Naive thymus-derived CD4-positive, alpha-beta T cell (primary cell): Measurements from ENCODE around the gene TLE5. TPM values are rescaled to one million over a fixed set of nuclear protein-coding genes. Genes with fewer than 3 reads are reported as not detected.

Source experiments
- ATAC-seq: fragments of 150-1000 bp; cut with Tn5 transposase; 2 replicates; pipeline ENCODE4 v1.10.0; 2021; ENCODE audit warnings: mild to moderate bottlenecking, moderate library complexity
- CTCF ChIA-PET: fragments of 350-600 bp; sonication (Branson Sonifier 250); formaldehyde crosslinking; loops from one replicate; lab custom pipeline; 2021; ENCODE audit warnings: antibody characterized with exemption; lab: Charles Lee
- POLR2A ChIA-PET: fragments of 350-600 bp; sonication (Branson Sonifier 250); formaldehyde crosslinking; loops from one replicate; lab custom pipeline; 2021; ENCODE audit warnings: antibody characterized with exemption, inconsistent platforms; lab: Charles Lee
- DNase-seq, 9 donors: peaks; one replicate each; pipeline versions ENCODE4 v3.0.0 to v3.0.0-alpha.2; 2020 to 2022; ENCODE audit warnings: mixed read lengths in 1 of 9
- H3K27ac ChIP-seq: one replicate; pipeline ENCODE4 v1.7.0; 2013; ENCODE audit warnings: mild to moderate bottlenecking, low read depth, low read length, moderate library complexity
- H3K27me3 ChIP-seq, 2 donors: one replicate each; pipeline ENCODE4 v1.7.0; 2013; ENCODE audit warnings: low read length in 2 of 2, mild to moderate bottlenecking in 2 of 2, moderate library complexity in 2 of 2; ENCODE audit not compliant: control insufficient read depth in 2 of 2, insufficient read depth in 2 of 2
- H3K36me3 ChIP-seq, 3 experiments: 1 replicate in 2 of 3; 2 replicates in 1 of 3; pipeline ENCODE4 v1.7.0; 2013; ENCODE audit warnings: low read length in 3 of 3, mild to moderate bottlenecking in 3 of 3, moderate library complexity in 1 of 3; ENCODE audit not compliant: insufficient read depth in 3 of 3, control insufficient read depth in 2 of 3
- H3K4me1 ChIP-seq, 2 donors: one replicate each; pipeline ENCODE4 v1.7.0; 2013; ENCODE audit warnings: low read length in 2 of 2, mild to moderate bottlenecking in 2 of 2, moderate library complexity in 1 of 2; ENCODE audit not compliant: control insufficient read depth in 2 of 2, insufficient read depth in 2 of 2
- H3K4me3 ChIP-seq: 2 replicates; pipeline ENCODE4 v1.7.0; 2013; ENCODE audit warnings: mild to moderate bottlenecking, low read length
- H3K9me3 ChIP-seq, 3 experiments: 1 replicate in 2 of 3; 2 replicates in 1 of 3; pipeline ENCODE4 v1.7.0; 2013; ENCODE audit warnings: low read length in 3 of 3; ENCODE audit not compliant: control insufficient read depth in 2 of 3
- H3K27ac Mint-ChIP-seq, 9 donors: one replicate each; pipeline ENCODE4 v1.8.0; 2020 to 2022; ENCODE audit warnings: mixed read lengths in 9 of 9, mild to moderate bottlenecking in 8 of 9, moderate library complexity in 5 of 9, inconsistent platforms in 2 of 9
- H3K27me3 Mint-ChIP-seq, 5 donors: one replicate each; pipeline ENCODE4 v1.8.0; 2021 to 2022; ENCODE audit warnings: mixed read lengths in 5 of 5, mild to moderate bottlenecking in 1 of 5
- H3K36me3 Mint-ChIP-seq, 5 donors: one replicate each; pipeline ENCODE4 v1.8.0; 2020 to 2022; ENCODE audit warnings: mixed read lengths in 5 of 5, mild to moderate bottlenecking in 3 of 5, inconsistent platforms in 1 of 5
- H3K4me1 Mint-ChIP-seq, 7 donors: one replicate each; pipeline ENCODE4 v1.8.0; 2020 to 2022; ENCODE audit warnings: mixed read lengths in 7 of 7, mild to moderate bottlenecking in 3 of 7, inconsistent platforms in 1 of 7
- H3K4me3 Mint-ChIP-seq, 10 donors: one replicate each; pipeline ENCODE4 v1.8.0; 2020 to 2022; ENCODE audit warnings: mild to moderate bottlenecking in 10 of 10, mixed read lengths in 10 of 10, moderate library complexity in 6 of 10, inconsistent platforms in 2 of 10
- H3K9me3 Mint-ChIP-seq, 11 donors: one replicate each; pipeline ENCODE4 v1.8.0; 2020 to 2022; ENCODE audit warnings: mixed read lengths in 11 of 11, mild to moderate bottlenecking in 4 of 11, inconsistent platforms in 1 of 11, moderate library complexity in 1 of 11
- intact Hi-C, 2 donors: fragments of 100-400 bp; cut with micrococcal nuclease; formaldehyde crosslinking; loops; one replicate each; pipeline ENCODE4 v1.15.1; 2023
- polyA plus RNA-seq, 2 donors: library from polyadenylated mRNA; unstranded; fragments of 300-500 nt; fragmentation: Illumina TruSeq; gene quantifications; one replicate each; pipeline ENCODE4 v1.2.3, GENCODE V29; 2021
- total RNA-seq, 6 experiments: library from RNA in 5 of 6; stranded (reverse) in 5 of 6; gene quantifications; 1 replicate in 5 of 6; 2 replicates in 1 of 6; pipeline ENCODE4 v1.2.3 and lab custom pipeline; 2021 to 2026

Gene TLE5
- total and polyA plus RNA-seq, 7 experiments from 2014 or later = 643 to 1,102 (median 755) TPM

- Histone ChIP-seq H3K27ac (no peak overlapping the region), H3K36me3 (no peaks in the 10 kb centered on the region), H3K27me3 (no peaks in the 10 kb centered on the region), H3K4me3 (no peak overlapping the region), H3K9me3 (no peaks in the 10 kb centered on the region), H3K4me1 (peaks cover 11 to 39% of the 10 kb centered on the region in 2 donors)
- Mint-ChIP-seq H3K4me3 (no peak overlapping the region), H3K36me3 (no peaks in the 10 kb centered on the region), H3K27ac (peak overlapping the region in 1 of 9 donors; percentile 20), H3K4me1 (peaks cover 13 to 40% (median 28%) of the 10 kb centered on the region in 7 donors), H3K27me3 (peaks cover 0 to 25% (median 0%) of the 10 kb centered on the region in 5 donors), H3K9me3 (no peaks in the 10 kb centered on the region)
- ATAC-seq (no peak), DNase-seq (no peak)
- ChIA-PET CTCF (interaction anchor here (1.4 to 7.1 kb wide), 2 partner anchors 23 to 150 kb away, joined by 5 to 110 read pairs; no protein-coding TSS in a partner anchor), POLR2A (no interaction called here)
- intact Hi-C loops = no loop called here
Measured at GRCh38 chr19:3100747-3101730, 38.7 kb upstream of the TLE5 start.

GRCh38 chr19:3100331-3100730 lies 38.0 kb upstream of the TLE5 start:
- peaks cover 0 to 32% (median 4%) of the 10 kb centered on the region in 5 donors for H3K27me3 Mint-ChIP-seq
- no peaks in the 10 kb centered on the region for H3K9me3 ChIP-seq
- H3K36me3 Mint-ChIP-seq = no peaks in the 10 kb centered on the region
- peaks cover 18 to 44% of the 10 kb centered on the region in 2 donors for H3K4me1 ChIP-seq
- H3K4me3 ChIP-seq = no peak overlapping the region
- H3K27ac ChIP-seq = no peak overlapping the region
- CTCF ChIA-PET = interaction anchor here (7.1 kb wide), 1 partner anchor 22 kb away, joined by 110 read pairs; no protein-coding TSS in a partner anchor
- no peaks in the 10 kb centered on the region for H3K27me3 ChIP-seq
- no peak for ATAC-seq
- no peak overlapping the region for H3K27ac Mint-ChIP-seq
- no peaks in the 10 kb centered on the region for H3K36me3 ChIP-seq
- intact Hi-C loops = no loop called here
- H3K4me1 Mint-ChIP-seq = peaks cover 20 to 47% (median 30%) of the 10 kb centered on the region in 7 donors
- no peaks in the 10 kb centered on the region for H3K9me3 Mint-ChIP-seq
- DNase-seq = no peak
- H3K4me3 Mint-ChIP-seq = peak overlapping the region in 4 of 10 donors; percentile 17 to 97 (median 54)
- POLR2A ChIA-PET = no interaction called here

- Histone ChIP-seq H3K4me1 (peaks cover 24 to 50% of the 10 kb centered on the region in 2 donors), H3K27ac (peak overlapping the region; percentile 53), H3K4me3 (peak overlapping the region; percentile 38), H3K27me3 (peaks cover 0 to 5% of the 10 kb centered on the region in 2 donors), H3K9me3 (no peaks in the 10 kb centered on the region), H3K36me3 (no peaks in the 10 kb centered on the region)
- H3K4me1 Mint-ChIP-seq = peaks cover 23 to 51% (median 33%) of the 10 kb centered on the region in 7 donors
- H3K27me3 Mint-ChIP-seq = peaks cover 0 to 37% (median 5%) of the 10 kb centered on the region in 5 donors
- no peaks in the 10 kb centered on the region for H3K9me3 Mint-ChIP-seq
- intact Hi-C loops = no loop called here
- POLR2A ChIA-PET = interaction anchor here (1.2 kb wide), 1 partner anchor 19 kb away, joined by 4 read pairs; no protein-coding TSS in a partner anchor
- DNase-seq (no peak), ATAC-seq (no peak)
- CTCF ChIA-PET = interaction anchor here (1.4 to 7.1 kb wide), 2 partner anchors 9 to 21 kb away, joined by 4 to 110 read pairs; no protein-coding TSS in a partner anchor
- H3K27ac Mint-ChIP-seq = peak overlapping the region in 6 of 9 donors; percentile 70 to 93 (median 88)
- H3K4me3 Mint-ChIP-seq = peak overlapping the region in 9 of 10 donors; percentile 79 to 97 (median 86)
- H3K36me3 Mint-ChIP-seq = no peaks in the 10 kb centered on the region
Measured at GRCh38 chr19:3099347-3100145, 37.3 kb upstream of the TLE5 start.

GRCh38 chr19:3098515-3099346 lies 36.4 kb upstream of the TLE5 start:
- Mint-ChIP-seq H3K4me1 (peaks cover 20 to 44% (median 28%) of the 10 kb centered on the region in 7 donors), H3K4me3 (peak overlapping the region; percentile 21 to 97 (median 86)), H3K27me3 (peaks cover 0 to 36% (median 5%) of the 10 kb centered on the region in 5 donors), H3K27ac (peak overlapping the region in 8 of 9 donors; percentile 52 to 93 (median 83)), H3K36me3 (no peaks in the 10 kb centered on the region), H3K9me3 (no peaks in the 10 kb centered on the region)
- ATAC-seq = peak; percentile 32
- Histone ChIP-seq H3K27ac (peak overlapping the region; percentile 53), H3K4me1 (peaks cover 20 to 41% of the 10 kb centered on the region in 2 donors), H3K4me3 (peak overlapping the region; percentile 38), H3K9me3 (no peaks in the 10 kb centered on the region), H3K27me3 (peaks cover 0 to 5% of the 10 kb centered on the region in 2 donors), H3K36me3 (no peaks in the 10 kb centered on the region)
- DNase-seq = peak in 5 of 9 donors; percentile 31 to 53 (median 41)
- POLR2A ChIA-PET = interaction anchor here (1.2 kb wide), 1 partner anchor 18 kb away, joined by 4 read pairs; no protein-coding TSS in a partner anchor
- CTCF ChIA-PET = interaction anchor here (1.4 kb wide), 1 partner anchor 10 kb away, joined by 4 read pairs; no protein-coding TSS in a partner anchor
- intact Hi-C loops = no loop called here

GRCh38 chr19:3098141-3098514 lies 35.8 kb upstream of the TLE5 start:
- Histone ChIP-seq H3K27me3 (peaks cover 0 to 5% of the 10 kb centered on the region in 2 donors), H3K27ac (no peak overlapping the region), H3K9me3 (no peaks in the 10 kb centered on the region), H3K36me3 (no peaks in the 10 kb centered on the region), H3K4me1 (peaks cover 20 to 38% of the 10 kb centered on the region in 2 donors), H3K4me3 (no peak overlapping the region)
- peak overlapping the region in 4 of 10 donors; percentile 16 to 97 (median 65) for H3K4me3 Mint-ChIP-seq
- no peak for DNase-seq
- ChIA-PET POLR2A (interaction anchor here (1.2 kb wide), 1 partner anchor 17 kb away, joined by 4 read pairs; no protein-coding TSS in a partner anchor), CTCF (interaction anchor here (1.4 kb wide), 1 partner anchor 10 kb away, joined by 4 read pairs; no protein-coding TSS in a partner anchor)
- H3K27ac Mint-ChIP-seq = peak overlapping the region in 4 of 9 donors; percentile 51 to 69 (median 64)
- H3K36me3 Mint-ChIP-seq = no peaks in the 10 kb centered on the region
- no peak for ATAC-seq
- peaks cover 19 to 43% (median 28%) of the 10 kb centered on the region in 7 donors for H3K4me1 Mint-ChIP-seq
- no peaks in the 10 kb centered on the region for H3K9me3 Mint-ChIP-seq
- intact Hi-C loops = no loop called here
- H3K27me3 Mint-ChIP-seq = peaks cover 0 to 36% (median 5%) of the 10 kb centered on the region in 5 donors
